HG02588 (cell line): Measurements from ENCODE around the gene MAIP1.

Experiments used
- ATAC-seq: cut with Tn5 transposase; IDR thresholded peaks from one replicate; pipeline ENCODE4 v1.9.1; 2021; ENCODE audit warnings: mild to moderate bottlenecking, moderate library complexity; ENCODE audit not compliant: unreplicated experiment

The MAIP1 gene

DNA sequence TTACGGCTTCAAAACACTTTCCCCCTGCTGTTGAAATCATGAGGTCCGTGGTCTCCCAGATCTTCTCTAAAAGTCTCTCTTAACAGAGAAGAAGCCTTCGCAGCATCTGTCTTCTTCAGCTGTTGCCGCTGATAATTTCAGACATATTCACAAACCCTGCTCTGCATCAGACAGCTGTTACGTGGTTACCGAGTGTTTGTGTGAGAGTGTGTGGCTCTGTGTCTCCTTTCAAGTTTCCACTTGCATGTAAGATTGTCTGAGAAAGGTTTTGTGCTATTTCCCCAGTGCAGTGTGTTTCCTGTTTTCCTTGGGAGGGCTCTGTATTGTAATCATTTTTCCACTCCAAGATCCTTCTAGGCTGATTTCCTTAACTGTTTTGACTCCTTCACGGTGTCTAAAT, 32.8 kb downstream of the MAIP1 start:
- no peak for ATAC-seq

DNA sequence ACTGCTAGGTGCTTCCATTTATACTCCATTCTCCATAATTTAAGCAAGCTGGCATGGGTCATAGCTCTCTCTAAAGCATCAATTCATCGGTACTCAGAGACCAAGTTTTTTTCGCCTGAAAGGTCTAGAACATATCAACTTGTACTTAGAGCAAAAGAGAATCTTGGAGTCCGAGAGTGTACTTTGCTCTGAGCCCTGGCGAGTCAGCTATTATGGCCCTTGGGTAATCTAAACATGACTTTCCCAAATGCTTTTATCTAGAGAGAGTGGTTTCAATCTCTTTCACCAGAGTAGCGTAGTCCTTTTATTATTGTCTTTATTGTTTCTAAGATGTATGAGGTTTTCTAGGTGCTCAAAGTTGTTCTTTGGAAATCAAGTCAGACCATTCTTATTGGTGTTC, 34.4 kb downstream of the MAIP1 start:
- no peak for ATAC-seq

GRCh38 chr2:199991691-199992090, 36.3 kb downstream of the MAIP1 start:
- ATAC-seq, result no peak

DNA sequence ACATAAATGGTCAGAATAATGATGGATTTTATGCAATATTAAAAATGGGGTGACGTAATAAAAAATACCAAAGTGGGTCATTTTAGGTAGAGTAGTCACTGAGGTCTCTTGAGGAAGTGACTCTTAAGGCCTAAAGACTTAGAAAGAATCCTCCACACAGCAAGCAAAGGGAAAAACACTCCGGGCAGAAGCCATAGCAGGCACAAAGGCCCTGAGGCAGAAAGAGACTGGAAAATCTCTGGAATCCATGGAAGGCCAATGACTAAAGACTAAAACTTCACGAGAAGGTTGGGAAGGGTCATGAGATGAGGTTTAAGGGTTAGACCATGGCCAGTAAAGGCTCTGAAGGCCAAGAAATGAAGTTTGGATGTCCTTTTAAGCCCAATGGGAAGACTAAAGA, 36.9 kb downstream of the MAIP1 start:
- ATAC-seq, result no peak

DNA sequence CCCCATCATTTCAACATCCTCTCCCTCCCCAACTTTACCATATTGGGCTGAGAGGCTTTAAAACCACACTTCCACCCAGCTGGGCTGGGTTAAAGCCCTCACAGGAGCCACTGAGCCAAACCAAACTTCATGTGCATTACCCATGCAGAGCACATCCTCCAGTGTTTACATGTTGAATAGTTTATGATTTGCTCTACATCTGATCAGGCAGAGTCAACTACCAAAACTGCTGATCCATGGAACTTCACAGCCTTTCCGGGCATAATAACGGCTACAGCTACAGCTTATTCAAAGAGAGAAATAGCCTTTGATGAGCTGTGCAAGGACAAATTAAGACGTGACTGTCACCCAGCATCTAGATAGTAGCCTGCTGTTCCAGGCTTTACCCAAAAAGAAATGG, 39.0 kb downstream of the MAIP1 start:
- no peak for ATAC-seq

- no peak for ATAC-seq
These were observed 39.5 kb downstream of the MAIP1 start for GRCh38 chr2:199994896-199995295.

DNA sequence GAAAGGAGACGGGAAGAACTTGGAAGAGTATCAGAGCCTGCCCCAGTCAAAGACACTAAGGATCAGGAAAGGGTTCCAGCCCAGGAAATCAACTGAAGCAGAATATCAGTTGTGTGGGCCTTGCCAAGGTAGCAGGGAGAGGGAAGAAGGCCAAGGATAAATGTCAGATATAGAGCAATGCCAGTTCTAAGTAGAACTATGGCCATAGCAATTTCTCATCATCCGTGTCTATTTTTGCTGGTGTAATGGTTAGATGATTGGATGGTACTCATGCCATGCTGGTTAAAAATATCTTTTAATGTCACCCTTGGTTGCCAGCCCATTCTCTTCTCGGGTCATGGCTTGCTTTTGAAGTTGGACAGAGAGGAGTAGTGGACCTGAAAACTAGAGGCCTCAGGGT, 41.9 kb downstream of the MAIP1 start:
- ATAC-seq, result no peak

DNA sequence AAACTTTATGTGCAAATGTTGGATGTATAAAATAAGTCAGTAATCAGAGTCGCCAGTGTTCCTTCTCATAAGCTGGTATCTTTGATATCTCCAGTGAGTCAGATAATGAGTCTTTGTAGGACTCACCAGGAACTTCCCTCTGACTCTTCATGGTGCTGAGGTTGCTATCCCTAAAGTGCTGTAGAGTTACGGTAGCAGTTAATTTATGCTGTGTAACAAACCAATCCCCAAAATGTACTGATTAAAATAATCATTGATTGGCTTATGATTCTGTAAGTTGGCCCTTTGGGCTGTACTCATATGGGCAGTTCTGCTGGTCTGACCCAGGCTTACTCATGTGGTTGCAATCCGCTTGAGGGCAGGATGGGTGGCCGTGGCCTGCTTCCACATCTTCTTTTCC, 43.8 kb downstream of the MAIP1 start:
- no peak for ATAC-seq

DNA sequence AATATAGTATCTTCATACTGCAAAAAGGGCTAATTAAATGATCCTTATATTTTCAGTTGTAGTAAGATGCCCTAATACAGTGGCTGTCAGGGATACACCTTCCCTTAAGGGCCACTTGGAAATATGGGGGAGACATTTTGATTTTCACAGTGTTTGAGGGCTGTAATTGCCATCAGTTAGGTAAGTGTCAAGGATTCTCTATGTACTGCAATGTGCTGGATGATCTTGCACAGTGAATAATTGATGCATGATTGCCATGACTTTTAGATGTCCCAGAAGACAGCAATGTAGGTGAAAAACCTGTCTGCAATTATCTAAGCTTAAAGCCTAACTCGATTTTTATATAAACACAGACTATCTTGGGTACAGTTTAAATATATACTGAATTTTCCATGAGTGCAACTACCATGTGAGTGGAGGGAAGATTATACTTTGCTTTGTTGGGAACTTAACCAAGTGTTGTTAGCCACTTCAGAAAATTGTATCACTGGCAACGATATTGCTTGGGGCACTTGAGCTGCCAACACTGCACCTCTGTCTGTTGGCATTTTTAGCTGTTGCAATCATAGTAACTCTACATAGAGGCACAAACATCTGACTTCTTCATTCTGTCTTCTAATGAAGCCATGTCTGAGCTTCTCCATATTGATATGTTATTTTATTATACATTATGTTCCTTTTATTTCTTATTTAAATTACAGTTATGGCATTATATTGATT, 45.2 kb downstream of the MAIP1 start:
- ATAC-seq, result no peak

DNA sequence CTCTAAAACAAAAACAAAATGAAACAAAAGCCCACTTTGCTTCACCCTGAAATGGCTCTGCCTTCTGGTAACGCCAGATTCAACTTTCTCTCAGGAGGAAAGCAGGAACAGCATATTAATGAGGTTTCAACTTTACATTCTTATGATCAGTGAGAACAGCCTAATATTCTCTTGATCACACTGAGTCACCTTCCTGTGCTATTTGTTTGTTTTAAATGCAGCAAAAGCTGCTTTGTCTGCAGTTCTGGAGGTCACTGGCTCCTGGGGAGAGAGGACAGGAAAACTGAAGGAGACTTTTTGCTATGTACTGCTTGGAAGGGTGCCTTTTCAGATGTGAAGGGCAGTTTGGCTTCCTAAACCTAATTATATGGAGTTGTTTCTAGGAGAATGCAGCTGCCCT, 48.1 kb downstream of the MAIP1 start:
- ATAC-seq, result no peak

DNA sequence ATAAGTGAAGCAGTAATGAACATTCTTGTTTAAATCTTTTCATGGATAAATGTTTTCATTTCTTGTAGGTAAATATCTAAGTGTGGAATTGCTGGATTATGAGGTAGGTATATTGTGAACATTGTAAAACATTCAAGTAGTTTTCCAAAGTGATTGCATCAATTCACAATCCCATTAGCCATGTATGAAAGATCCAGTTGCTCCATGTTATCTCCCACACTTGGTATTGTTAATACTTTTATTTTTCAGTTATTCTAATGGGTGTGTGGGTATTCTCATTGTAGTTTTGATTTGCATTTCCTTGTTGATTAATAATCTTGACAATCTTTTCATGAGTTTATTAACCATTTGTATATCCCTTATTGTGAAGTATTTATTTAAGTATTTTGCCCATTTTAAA, 50.3 kb downstream of the MAIP1 start:
- no peak for ATAC-seq

- ATAC-seq, result no peak
These were observed 51.9 kb downstream of the MAIP1 start for GRCh38 chr2:200007306-200007705.

- ATAC-seq, result no peak
These were observed 57.0 kb downstream of the MAIP1 start for GRCh38 chr2:200012401-200012800.
